ENCODE measurements around the gene ASTN2.
A peak's percentile ranks its signal among the peaks of the same experiment; 100 is the strongest.
"Not testable (repeated sequence)": the region's sequence is repeated elsewhere in the genome, so short reads cannot be mapped to it uniquely, and the experiment has no call there.

The ASTN2 gene

GRCh38 chr9:116692616-116693015 lies 722.2 kb downstream of the ASTN2 start:
- DNase-seq: peak; percentile 6 to 36

GRCh38 chr9:116691607-116692006 lies 723.2 kb downstream of the ASTN2 start:
- DNase-seq: no peak

GRCh38 chr9:116690805-116691204 lies 724.1 kb downstream of the ASTN2 start:
- not testable (repeated sequence) for DNase-seq

GRCh38 chr9:116689486-116690032 lies 725.3 kb downstream of the ASTN2 start:
- DNase-seq: no peak

- peak in 1 of 2 donors; percentile 2 for DNase-seq
Observed at GRCh38 chr9:116688806-116689485, 725.9 kb downstream of the ASTN2 start.

GRCh38 chr9:116687754-116688135 lies 727.1 kb downstream of the ASTN2 start:
- no peak for DNase-seq

GRCh38 chr9:116687074-116687753 lies 727.6 kb downstream of the ASTN2 start, which contains the start of gene TRIM32:
Gene TRIM32, plus strand, starts transcription at chr9:116687305. Its CDS starts 10,438 bp downstream, at chr9:116697743.
- peak; percentile 83 to 86 for DNase-seq

GRCh38 chr9:116686693-116687073 lies 728.2 kb downstream of the ASTN2 start:
- DNase-seq: no peak

- DNase-seq: no peak
Observed at GRCh38 chr9:116686135-116686534, 728.7 kb downstream of the ASTN2 start.

GRCh38 chr9:116685166-116685565 lies 729.7 kb downstream of the ASTN2 start:
- DNase-seq: no peak

GRCh38 chr9:116683535-116683934 lies 731.3 kb downstream of the ASTN2 start:
- no peak for DNase-seq

GRCh38 chr9:116674210-116674980 lies 740.5 kb downstream of the ASTN2 start:
- DNase-seq: no peak

GRCh38 chr9:116673375-116673774 lies 741.5 kb downstream of the ASTN2 start:
- DNase-seq: no peak

GRCh38 chr9:116671605-116672004 lies 743.3 kb downstream of the ASTN2 start:
- DNase-seq: peak in 1 of 2 donors; percentile 30

- no peak for DNase-seq
Observed at GRCh38 chr9:116668970-116669695, 745.7 kb downstream of the ASTN2 start.

GRCh38 chr9:116663581-116663980 lies 751.3 kb downstream of the ASTN2 start:
- DNase-seq: no peak

GRCh38 chr9:116662646-116663310 lies 752.1 kb downstream of the ASTN2 start:
- no peak for DNase-seq

- peak; percentile 42 to 60 for DNase-seq
Observed at GRCh38 chr9:116661037-116661954, 753.6 kb downstream of the ASTN2 start.

GRCh38 chr9:116658265-116658664 lies 756.6 kb downstream of the ASTN2 start:
- DNase-seq: no peak

- no peak for DNase-seq
Observed at GRCh38 chr9:116656977-116657376, 757.9 kb downstream of the ASTN2 start.

GRCh38 chr9:116656501-116656971 lies 758.3 kb downstream of the ASTN2 start:
- DNase-seq: no peak
